Skin of body (tissue), 3 donors: ENCODE measurements around the gene ZRANB1. TPM values are rescaled to one million over a fixed set of nuclear protein-coding genes. Genes with fewer than 3 reads are reported as not detected.

ENCODE experiments used
- DNase-seq: peaks from one replicate; lab custom pipeline; 2025; lab: John Stamatoyannopoulos, UW
- small RNA-seq: library from RNA; depleted of rRNA; stranded (forward); fragments of <200 nt; gene quantifications from one replicate; pipeline ENCODE3, GENCODE V24; 2014; ENCODE audit warnings: low replicate concordance
- total RNA-seq: library from RNA; depleted of rRNA; stranded (reverse); fragments of >200 nt; gene quantifications from one replicate; pipeline ENCODE4 v1.2.3, GENCODE V29; 2014

The ZRANB1 gene
- total RNA-seq, 1 donor from 2014 or later: 33.5 TPM

DNA sequence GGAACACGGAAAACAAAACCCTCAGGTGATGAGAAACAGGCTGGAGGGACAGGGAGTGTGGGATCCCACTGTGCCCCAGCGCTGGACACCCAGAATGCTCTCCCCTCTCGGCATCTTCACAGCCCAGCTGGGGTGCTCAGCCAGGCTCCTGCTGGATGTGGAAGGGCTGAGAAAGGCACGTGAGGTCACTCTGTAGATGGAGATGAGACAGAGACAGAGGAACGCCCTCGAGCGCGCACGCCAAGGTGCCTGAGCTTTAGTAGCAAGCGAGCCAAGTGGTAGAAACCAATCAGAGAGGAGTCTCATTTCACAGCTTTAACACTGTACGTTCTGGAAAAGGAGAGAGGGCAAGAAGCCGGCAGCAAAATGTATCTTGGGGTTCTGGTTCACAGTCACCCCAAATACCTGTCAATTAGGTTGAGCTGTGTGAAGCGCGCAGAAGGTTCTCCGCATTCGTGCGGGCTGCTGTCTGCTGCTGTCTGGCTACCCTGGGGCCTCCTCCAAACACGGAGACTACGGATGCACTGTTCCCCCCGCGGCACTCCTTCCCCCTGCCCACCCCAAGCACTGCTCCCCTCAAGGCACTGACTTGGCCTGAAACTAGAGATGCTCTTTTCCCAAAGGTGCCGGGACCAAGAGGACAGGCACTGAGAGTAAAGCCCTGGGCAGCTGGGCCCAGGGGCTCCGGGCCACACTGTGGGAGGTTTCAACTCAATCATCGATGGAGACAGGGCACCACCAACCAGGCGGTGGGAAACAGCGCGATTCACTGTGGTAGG is 91.4 kb downstream of the ZRANB1 start:
- DNase-seq: no peak

DNA sequence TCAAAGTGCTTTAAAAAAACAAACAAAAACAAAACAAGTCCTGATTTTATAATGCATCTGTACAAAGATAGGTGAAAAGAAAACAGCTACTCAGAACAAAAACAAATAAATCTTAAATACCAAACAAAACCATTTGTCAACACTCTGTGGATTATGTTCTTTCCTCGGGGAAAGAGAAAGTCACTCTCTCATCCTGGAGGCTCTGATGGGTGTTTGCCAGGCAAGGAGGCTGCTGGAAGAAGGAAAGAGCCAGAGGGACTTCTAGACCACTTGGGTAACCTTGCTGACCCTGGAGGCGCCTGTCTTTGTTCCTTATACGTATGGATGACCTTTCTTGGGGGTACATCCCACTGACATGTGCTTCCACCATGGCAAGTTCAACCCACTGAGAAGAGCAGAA is 92.8 kb downstream of the ZRANB1 start:
- DNase-seq: no peak

- no peak for DNase-seq
Measured at GRCh38 chr10:125035136-125035535, 93.2 kb downstream of the ZRANB1 start.

GRCh38 chr10:125035588-125036295 is 93.8 kb downstream of the ZRANB1 start:
- DNase-seq: no peak

DNA sequence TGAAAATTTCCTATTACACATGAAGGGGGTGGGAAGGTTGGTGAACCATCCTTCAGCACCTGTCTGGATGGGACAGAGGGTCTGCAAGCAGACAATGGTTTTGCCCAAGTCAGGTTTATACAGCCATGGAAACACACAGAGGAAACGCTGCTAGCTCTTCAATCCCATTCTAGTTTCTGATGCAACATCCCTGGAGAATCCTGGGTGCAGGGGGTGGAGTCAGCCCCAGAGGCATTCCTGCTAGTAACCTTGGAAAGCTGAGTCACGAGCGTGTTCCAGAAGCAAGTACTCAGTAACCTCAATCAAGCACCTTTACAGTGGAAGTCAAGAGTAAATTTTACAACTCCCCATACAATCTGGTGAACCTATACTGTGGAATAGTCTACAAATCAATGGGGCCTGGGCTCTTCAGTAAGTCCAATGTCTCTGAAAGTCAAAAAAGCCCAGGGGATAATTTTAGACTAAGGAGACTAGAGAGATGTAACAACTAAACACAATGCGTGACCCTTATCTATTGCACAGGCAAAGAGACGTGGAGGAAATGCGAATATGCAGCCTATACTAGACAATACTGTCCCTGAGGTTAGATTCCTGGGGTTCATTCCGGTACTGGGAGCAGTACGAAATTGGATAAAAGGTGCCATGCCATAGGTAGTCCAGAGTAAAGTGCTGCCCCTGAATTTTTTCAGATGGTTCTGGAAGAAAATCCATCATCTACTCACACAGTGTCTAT is 95.4 kb downstream of the ZRANB1 start:
- no peak for DNase-seq

Small RNAs within 50 kb of the gene (small RNA-seq; reads per million reads assigned to genes)
- gene MIR4296: not detected

Other genes with a start within 250 kb of the ZRANB1 start
- gene FAM53B, start 197.7 kb upstream of the ZRANB1 start, total RNA-seq: 16.3 TPM
- 29.2 TPM for gene EEF1AKMT2, start 150.2 kb upstream of the ZRANB1 start, total RNA-seq
- gene ABRAXAS2, start 140.3 kb upstream of the ZRANB1 start, total RNA-seq: 12.8 TPM
- 36.7 TPM for gene CTBP2, start 218.4 kb downstream of the ZRANB1 start, total RNA-seq